ENCODE data around the gene PHETA2. TPM values are rescaled to one million over a fixed set of nuclear protein-coding genes. Genes with fewer than 3 reads are reported as not detected.

Gene PHETA2
- total RNA-seq, 1 experiment from 2014 or later, result 0.22 TPM

GRCh38 chr22:42065438-42066125 lies 8.5 kb upstream of the PHETA2 start (continued):
- TF ChIP-seq CTCF (IDR thresholded peaks at IDR 0.05 in 2 of 3, conservative IDR thresholded peaks at IDR 0.05 in 1 of 3; ENCODE audit: borderline replicate concordance in 1 of 3, insufficient read depth in 1 of 3, low read depth in 2 of 3, low read length in 2 of 3), result no peak
- TF ChIP-seq TCF7L2 (IDR thresholded peaks at IDR 0.05; ENCODE audit: borderline replicate concordance, extremely low read depth, insufficient read depth, insufficient read length), result no peak
- no peak for TF ChIP-seq MAX (IDR thresholded peaks at IDR 0.05)
- no peak for TF ChIP-seq POLR2A (IDR thresholded peaks at IDR 0.05; ENCODE audit: borderline replicate concordance, extremely low read depth, insufficient read depth, insufficient read length)
- no peak for TF ChIP-seq CEBPB (IDR thresholded peaks at IDR 0.05; ENCODE audit: low read depth)
- TF ChIP-seq ZNF274 (IDR thresholded peaks at IDR 0.05; ENCODE audit: low read depth, low read length), result no peak
- TF ChIP-seq SIN3A (IDR thresholded peaks at IDR 0.05; ENCODE audit: low read depth), result no peak
- no peak for TF ChIP-seq ATF3 (IDR thresholded peaks at IDR 0.05)

GRCh38 chr22:42066126-42066761 lies 7.8 kb upstream of the PHETA2 start:
- POLR2A ChIA-PET, result no interaction called here
- BruUV-seq (replicated peaks), result no TSS peak
- CTCF ChIA-PET, result no interaction called here
- Histone ChIP-seq H2AFZ (ENCODE audit: low read depth, low read length, poor library complexity, severe bottlenecking) (no peak overlapping the region), H3K27me3 (ENCODE audit: insufficient read depth, low read length) (no peaks in the 10 kb centered on the region), H3K9ac (ENCODE audit: low read length) (no peak overlapping the region), H3K4me1 (ENCODE audit: control insufficient read depth in 1 of 2, insufficient read depth in 2 of 2, low read length in 2 of 2) (peaks cover 10 to 14% of the 10 kb centered on the region in 2 experiments), H3K4me3 (replicated peaks in 1 of 2; ENCODE audit: low read depth in 1 of 2, low read length in 2 of 2) (no peak overlapping the region), H3K9me3 (ENCODE audit: control insufficient read depth in 1 of 2, insufficient read depth in 1 of 2, low read depth in 1 of 2, low read length in 2 of 2) (no peaks in the 10 kb centered on the region), H3K79me2 (ENCODE audit: insufficient read depth, low read length) (no peaks in the 10 kb centered on the region), H3K9me2 (ENCODE audit: insufficient read depth) (no peaks in the 10 kb centered on the region), H3K4me2 (ENCODE audit: low read length) (no peak overlapping the region), H3K36me3 (ENCODE audit: control insufficient read depth in 1 of 2, insufficient read depth in 2 of 2, low read length in 2 of 2) (peaks cover 3 to 4% of the 10 kb centered on the region in 2 experiments), H4K20me1 (ENCODE audit: insufficient read depth) (no peaks in the 10 kb centered on the region), H3K27ac (ENCODE audit: low read depth, low read length) (no peak overlapping the region)
- intact Hi-C loops (cut with micrococcal nuclease), result no loop called here
- DNase-seq (ENCODE audit: low read depth, low spot score), result no peak
- RAD21 ChIA-PET (ENCODE audit: low non-redundant PET in 1 of 2, low total read pairs in 2 of 2, uncharacterized antibody in 2 of 2, unreplicated experiment in 2 of 2), result no interaction called here
- ATAC-seq, result no peak
- TF ChIP-seq RAD21 (IDR thresholded peaks at IDR 0.05; ENCODE audit: low read depth) (no peak), CBX3 (IDR thresholded peaks at IDR 0.05; ENCODE audit: low read depth) (no peak), YY1 (IDR thresholded peaks at IDR 0.05; ENCODE audit: extremely low read depth, insufficient replicate concordance, low read depth, low read length) (no peak), EZH2phosphoT487 (IDR thresholded peaks at IDR 0.05; ENCODE audit: borderline replicate concordance) (no peak), MAX (IDR thresholded peaks at IDR 0.05) (no peak), FOSL1 (IDR thresholded peaks at IDR 0.05; ENCODE audit: low read depth) (no peak), ZNF274 (IDR thresholded peaks at IDR 0.05; ENCODE audit: low read depth, low read length) (no peak), POLR2AphosphoS5 (IDR thresholded peaks at IDR 0.05; ENCODE audit: low read depth, low read length) (no peak), EZH2 (IDR thresholded peaks at IDR 0.05) (no peak), POLR2A (IDR thresholded peaks at IDR 0.05; ENCODE audit: borderline replicate concordance, extremely low read depth, insufficient read depth, insufficient read length) (no peak), JUND (IDR thresholded peaks at IDR 0.05) (no peak), CTCF (IDR thresholded peaks at IDR 0.05 in 2 of 3, conservative IDR thresholded peaks at IDR 0.05 in 1 of 3; ENCODE audit: borderline replicate concordance in 1 of 3, insufficient read depth in 1 of 3, low read depth in 2 of 3, low read length in 2 of 3) (no peak)
